HG03039 (cell line): Measurements from ENCODE around the gene CLCNKB.
"Not testable (repeated sequence)": the region's sequence is repeated elsewhere in the genome, so short reads cannot be mapped to it uniquely, and the experiment has no call there.

Source experiments
- ATAC-seq: cut with Tn5 transposase; IDR thresholded peaks from one replicate; pipeline ENCODE4 v1.9.1; 2021; ENCODE audit warnings: mild to moderate bottlenecking, moderate library complexity; ENCODE audit not compliant: unreplicated experiment

Gene CLCNKB

GRCh38 chr1:16055613-16056520, 12.3 kb downstream of the CLCNKB start:
- ATAC-seq: no peak

- ATAC-seq: not testable (repeated sequence)
Observed at GRCh38 chr1:16056521-16056912, 12.9 kb downstream of the CLCNKB start.

GRCh38 chr1:16057314-16057915, 13.8 kb downstream of the CLCNKB start:
- not testable (repeated sequence) for ATAC-seq

GRCh38 chr1:16058394-16059120, 15.0 kb downstream of the CLCNKB start:
- ATAC-seq: not testable (repeated sequence)

- ATAC-seq: no peak
Observed at GRCh38 chr1:16061266-16061665, 17.7 kb downstream of the CLCNKB start.

GRCh38 chr1:16061989-16062686, 18.6 kb downstream of the CLCNKB start:
- ATAC-seq: not testable (repeated sequence)

GRCh38 chr1:16062687-16063075, 19.1 kb downstream of the CLCNKB start:
- ATAC-seq: not testable (repeated sequence)

GRCh38 chr1:16063226-16063829, 19.7 kb downstream of the CLCNKB start:
- no peak for ATAC-seq

GRCh38 chr1:16063921-16064320, 20.3 kb downstream of the CLCNKB start:
- ATAC-seq: no peak

GRCh38 chr1:16064536-16065268, 21.1 kb downstream of the CLCNKB start:
- ATAC-seq: no peak

- ATAC-seq: no peak
Observed at GRCh38 chr1:16065269-16065576, 21.6 kb downstream of the CLCNKB start.

GRCh38 chr1:16066245-16066644, 22.7 kb downstream of the CLCNKB start:
- no peak for ATAC-seq

GRCh38 chr1:16067127-16067768, 23.7 kb downstream of the CLCNKB start:
- ATAC-seq: no peak

- ATAC-seq: no peak
Observed at GRCh38 chr1:16067933-16068332, 24.4 kb downstream of the CLCNKB start.

- ATAC-seq: no peak
Observed at GRCh38 chr1:16068356-16069270, 25.0 kb downstream of the CLCNKB start.

GRCh38 chr1:16070640-16071355, 27.2 kb downstream of the CLCNKB start:
- ATAC-seq: no peak

GRCh38 chr1:16071614-16072013, 28.0 kb downstream of the CLCNKB start:
- ATAC-seq: no peak

- no peak for ATAC-seq
Observed at GRCh38 chr1:16072095-16072494, 28.5 kb downstream of the CLCNKB start.
